IPS-NIHi7 (cell line): Measurements from ENCODE around the gene ANO4.
A peak's percentile ranks its signal among the peaks of the same experiment; 100 is the strongest.
"Not testable (repeated sequence)": the region's sequence is repeated elsewhere in the genome, so short reads cannot be mapped to it uniquely, and the experiment has no call there.

Experiments used
- DNase-seq: peaks from one replicate; pipeline ENCODE4 v3.0.0; 2012; ENCODE audit warnings: mixed read lengths; ENCODE audit errors: extremely low spot score

Gene ANO4

DNA sequence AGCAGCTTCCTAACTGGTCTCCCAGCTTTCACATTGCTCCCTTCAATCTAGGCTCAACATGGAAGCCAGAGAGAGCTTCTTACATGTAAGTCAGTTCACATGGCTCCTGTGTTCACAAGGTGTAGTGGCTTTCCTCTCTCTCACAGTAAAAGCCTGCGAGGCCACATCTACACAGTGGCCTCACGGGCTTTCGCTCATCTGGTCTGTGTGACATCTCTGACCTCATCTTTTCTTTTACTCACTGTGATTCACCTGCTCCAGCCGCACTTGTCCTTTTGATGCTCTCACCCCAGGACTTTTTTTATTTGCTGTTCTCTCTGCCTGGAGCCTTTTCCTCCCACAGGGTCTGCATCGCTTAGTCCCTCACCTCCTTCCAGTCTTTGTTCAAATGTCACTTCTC is 293.3 kb downstream of the ANO4 start:
- no peak for DNase-seq

DNA sequence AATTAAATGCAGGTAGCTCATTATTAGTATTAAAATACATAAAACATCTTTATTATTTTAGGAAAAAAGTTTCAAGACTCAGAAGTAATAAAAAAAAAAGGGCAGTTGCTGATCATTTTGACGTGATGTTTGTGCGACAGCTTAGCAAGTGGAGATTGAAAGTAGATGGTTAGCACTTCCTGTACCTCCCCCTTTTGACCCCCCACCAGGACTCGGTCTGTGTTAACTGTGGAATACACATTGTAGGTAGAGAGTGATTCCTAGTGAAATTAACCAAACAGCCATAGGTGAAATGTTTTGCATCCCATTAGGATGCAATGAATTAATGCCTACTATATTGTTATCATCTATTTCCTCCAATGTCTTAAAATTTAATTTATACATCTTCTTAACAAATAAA is 294.7 kb downstream of the ANO4 start:
- no peak for DNase-seq

DNA sequence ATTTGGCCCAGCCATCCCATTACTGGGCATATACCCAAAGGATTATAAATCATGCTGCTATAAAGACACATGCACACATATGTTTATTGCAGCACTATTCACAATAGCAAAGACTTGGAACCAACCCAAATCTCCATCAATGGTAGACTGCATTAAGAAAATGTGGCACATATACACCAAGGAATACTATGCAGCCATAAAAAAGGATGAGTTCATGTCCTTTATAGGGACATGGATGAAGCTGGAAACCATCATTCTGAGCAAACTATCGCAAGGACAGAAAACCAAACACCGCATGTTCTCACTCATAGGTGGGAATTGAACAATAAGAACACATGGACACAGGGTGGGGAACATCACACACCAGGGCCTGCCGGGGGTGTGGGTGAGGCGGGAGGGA is 295.6 kb downstream of the ANO4 start:
- not testable (repeated sequence) for DNase-seq

DNA sequence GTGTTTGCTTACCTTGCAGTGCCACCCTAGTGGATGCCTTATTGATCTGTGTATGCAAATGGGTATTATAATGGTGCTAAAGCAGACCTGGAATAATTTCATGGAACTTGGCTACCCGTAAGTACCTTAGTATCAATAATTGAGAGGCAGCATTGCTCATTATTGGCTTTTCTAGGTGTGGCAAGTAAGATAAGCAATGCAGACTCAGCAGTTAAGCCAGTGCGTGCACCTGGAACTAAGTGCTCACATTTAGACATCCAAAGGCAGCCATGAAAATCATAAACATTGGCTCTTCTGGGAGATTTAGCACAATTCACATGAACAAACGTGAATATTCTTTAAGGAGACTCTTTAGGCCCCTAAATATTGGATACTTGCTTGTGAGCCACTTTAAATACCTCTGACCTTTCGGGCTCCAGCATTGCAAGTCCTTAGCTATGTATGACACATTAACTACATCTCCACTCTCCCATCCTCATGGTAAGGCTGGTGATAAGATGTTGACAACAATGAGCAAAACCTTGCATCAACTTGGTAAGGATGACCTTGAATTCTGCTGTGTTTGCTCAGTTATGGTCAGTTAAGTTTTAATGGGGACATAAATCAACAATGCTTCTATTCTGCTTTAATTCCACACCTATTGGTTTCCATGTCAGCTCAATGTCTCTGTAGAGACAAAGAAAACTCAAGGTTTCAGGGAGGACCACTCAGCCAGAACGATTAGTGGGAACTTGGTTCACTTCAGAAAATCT is 303.4 kb downstream of the ANO4 start:
- DNase-seq, result no peak

DNA sequence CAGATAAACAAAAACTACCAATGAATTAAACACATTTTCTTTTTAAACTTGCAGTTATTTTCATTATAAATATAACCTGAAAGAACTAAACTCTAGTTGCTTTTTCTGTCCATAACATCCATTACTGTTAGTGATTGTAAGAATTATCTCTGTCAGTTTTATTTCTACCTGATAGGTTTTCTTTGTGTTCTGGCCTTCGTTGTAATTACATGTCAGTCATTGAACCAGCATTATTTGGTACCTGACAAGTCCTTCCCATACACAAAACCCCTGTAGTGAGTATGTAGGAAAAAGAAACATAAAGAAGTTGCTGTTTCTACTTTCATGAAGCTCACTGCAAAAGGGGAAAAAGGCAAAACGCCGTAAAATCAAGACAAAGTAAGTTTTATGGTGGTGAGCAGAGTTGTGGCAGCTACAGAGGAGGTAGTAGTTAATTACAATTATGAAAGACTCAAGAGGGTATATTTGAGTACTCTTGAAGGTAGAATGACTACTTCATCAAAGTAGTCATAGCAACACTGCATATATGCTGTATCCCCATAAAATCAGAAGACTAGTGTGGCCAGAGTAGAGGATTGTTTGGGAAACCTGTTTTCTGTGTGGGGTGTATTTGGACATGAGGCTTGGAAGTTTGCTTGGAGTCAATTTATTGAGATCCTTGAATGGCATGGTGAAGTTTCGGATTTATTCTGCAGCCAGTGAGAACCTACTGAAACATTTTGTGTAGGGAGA is 312.6 kb downstream of the ANO4 start:
- DNase-seq, result no peak

DNA sequence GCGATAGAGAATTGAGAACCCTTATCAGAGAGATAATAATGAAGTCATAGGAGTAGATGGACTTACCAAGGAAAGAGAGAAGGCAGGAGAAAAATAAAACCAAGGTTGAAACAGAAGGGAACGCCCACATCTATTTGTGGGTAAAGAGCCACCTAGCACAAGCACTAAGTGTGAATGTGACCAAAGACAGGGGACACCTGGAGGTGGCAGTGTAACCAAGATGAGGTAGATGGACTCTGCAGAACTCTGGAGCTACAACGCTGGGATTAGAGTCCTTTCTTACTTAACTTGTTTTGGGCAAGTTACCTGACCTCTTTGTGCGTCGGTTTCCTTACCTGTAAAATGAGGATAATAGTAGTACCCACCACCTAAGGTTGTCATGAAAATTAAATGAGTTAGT is 313.6 kb downstream of the ANO4 start:
- peak; percentile 28 for DNase-seq

DNA sequence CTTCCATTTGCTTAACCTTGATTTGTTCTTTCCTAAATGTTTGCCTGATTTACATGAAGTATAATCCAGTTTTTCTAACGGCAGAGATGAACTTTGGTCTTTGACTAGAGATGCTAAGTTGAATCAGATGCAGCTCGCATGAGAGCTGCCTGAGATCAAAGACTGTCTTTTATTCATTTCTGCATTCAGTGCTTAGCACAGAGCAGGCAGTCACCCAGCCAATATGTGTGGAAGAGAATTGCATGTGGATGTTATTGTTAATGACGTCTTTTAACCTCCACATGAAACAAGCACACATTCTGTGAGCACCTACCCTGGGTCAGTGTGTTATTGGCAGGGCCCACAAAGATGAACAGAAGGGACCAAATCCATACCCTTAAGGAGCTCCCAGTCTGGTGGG is 316.3 kb downstream of the ANO4 start:
- DNase-seq, result no peak

DNA sequence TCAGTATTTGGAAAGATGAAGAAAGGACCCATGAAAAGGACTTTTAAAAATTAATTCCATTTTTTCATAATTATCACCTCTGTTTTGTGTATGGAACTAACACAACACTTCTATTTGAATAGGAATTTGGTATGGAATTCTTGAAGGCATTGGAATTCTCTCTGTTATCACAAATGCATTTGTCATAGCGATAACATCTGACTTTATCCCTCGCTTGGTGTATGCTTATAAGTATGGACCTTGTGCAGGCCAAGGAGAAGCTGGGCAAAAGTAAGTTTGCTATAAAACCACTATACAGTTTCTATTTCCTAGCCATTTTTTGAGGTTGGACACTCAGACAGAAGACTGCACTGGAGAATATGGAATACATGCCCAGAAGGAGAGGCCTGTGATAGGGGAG is 316.9 kb downstream of the ANO4 start:
- no peak for DNase-seq

DNA sequence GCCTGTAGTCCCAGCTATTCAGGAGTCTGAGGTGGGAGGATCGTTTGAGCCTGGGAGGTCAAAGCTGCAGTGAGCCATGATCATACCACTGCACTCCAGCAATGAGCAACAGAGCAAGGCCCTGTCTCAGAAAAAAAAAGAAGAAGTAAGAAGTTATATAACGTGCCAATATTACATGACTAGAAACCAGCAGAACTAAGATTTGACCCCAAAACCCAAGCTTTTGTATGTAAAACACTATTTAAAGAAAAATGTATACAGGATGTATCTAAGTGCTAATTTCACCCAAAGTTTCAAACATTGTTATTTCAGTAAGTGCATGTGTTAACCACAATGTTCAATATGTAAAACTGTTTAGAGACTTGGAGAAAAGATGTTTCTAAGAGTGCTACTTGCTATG is 320.8 kb downstream of the ANO4 start:
- DNase-seq, result no peak

DNA sequence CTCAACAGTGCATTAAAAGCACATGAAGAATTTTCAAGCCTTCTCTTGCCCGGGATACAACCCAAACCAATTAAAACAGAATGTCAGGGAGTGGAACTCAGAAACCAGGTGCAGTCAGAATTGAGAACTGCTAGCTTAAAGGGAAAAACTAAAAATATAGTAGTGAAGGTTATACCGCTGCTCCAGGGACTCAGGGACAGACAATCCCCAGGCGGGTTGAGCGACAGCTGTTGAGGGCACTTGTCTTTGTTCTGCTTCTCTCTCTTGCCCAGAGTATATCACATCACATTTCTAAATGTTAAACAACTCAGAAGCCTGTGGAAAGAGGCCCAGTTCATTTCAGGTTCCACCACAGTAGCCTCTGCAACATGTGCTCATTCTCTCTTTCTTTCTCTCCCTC is 322.3 kb downstream of the ANO4 start:
- no peak for DNase-seq

DNA sequence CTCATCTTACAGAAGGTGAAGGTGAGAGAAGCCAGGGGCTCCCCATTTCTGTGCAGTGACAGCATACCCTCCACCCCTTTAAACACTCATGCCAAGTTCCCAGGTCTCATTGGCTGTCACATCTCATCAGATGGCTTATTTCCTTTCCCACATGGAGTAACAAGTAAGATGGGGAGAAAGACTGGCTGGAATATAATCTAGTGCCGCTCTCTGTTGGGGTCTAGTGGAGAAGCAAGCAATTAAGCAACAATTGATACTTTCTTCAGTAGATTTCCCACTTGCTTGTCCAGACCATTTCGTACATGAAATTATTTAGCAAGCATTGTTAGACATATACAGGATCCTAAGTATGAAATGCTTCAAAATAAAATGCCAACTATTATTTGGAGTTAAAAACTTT is 323.3 kb downstream of the ANO4 start:
- DNase-seq, result no peak

DNA sequence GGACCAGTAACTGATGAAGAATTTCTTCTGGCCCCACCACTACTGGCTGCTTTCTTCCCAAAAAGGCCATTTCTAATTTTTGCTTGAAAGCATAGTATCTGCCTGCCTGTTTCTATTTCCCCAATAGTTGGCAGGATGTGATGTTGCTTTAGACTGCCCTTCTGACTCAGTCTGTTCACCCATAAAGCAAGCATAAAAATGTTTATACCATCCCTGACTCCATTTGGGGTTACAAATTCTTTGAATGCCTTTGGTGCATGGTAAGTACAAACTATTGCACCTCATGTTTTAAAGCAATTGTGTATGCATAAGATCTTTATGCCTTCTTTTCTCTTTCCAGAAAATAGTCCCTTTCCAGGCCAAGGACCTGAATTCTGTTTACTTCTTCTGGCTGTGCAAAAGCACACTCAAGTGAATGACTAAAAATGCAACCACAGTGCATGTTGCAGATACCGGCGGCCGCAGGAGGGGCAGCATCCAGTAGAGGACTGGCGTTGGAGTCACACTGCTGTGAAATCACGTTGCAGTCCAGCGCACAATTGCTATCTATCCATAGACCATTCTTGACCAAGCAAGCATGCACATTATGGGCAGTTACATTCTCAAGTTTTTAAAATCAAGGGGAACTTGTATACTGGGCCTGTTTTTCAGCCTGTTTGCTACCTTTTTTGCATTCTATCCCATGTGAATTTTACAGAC is 333.1 kb downstream of the ANO4 start:
- DNase-seq, result no peak

DNA sequence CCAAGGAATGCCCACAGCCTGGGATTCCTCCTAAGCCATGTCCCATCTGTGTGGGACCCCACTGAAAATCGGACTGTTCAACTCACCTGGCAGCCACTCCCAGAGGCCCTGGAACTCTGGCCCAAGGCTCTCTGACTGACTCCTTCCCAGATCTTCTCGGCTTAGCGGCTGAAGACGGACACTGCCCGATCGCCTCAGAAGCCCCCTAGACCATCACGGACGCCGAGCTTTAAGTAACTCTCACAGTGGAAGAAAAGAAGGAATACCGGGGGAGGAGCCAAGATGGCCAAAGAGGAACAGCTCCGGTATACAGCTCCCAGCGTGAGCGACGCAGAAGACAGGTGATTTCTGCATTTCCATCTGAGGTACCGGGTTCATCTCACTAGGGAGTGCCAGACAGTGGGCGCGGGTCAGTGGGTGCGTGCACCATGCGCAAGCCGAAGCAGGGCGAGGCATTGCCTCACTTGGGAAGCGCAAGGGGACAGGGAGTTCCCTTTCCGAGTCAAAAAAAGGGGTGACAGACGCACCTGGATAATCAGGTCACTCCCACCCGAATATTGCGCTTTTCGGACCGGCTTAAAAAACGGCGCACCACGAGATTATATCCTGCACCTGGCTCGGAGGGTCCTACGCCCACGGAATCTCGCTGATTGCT is 351.3 kb downstream of the ANO4 start:
- DNase-seq, result not testable (repeated sequence)

DNA sequence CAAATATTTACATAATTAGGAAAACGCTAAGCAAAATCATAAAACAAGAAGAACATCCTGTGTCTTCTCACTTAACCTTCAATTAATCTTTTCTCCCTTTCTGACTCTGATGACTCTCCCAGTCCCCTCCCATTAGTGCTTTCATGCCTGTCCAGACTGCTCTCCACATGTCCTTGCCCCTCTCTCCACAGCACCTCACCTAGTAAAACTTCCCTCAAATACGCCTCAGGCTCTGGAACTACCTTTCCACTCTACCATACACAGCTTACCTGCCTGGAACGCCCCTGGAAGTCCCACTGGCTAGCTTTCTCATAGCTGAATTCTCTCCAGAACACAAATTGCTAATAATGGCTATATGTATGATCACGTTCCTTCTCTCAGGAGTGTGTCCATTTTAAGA is 370.7 kb downstream of the ANO4 start:
- no peak for DNase-seq

DNA sequence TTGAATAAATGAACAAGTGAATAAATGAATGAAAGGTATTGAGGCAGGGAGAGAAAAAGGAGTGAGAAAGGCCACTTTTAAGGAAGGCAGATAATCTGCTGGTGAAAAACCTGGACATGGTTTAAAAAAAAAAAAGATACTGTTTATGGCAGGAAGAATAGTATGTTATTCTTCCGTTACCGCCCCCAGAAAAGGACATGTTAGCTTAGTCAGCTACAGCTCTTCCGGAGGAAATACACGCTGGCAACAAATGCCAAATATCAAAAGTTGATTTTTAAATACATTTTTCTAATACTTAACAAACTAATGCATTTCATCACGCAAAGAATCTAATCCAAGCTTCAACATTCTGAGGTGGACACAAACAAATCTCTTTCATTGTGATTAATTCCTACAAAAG is 372.3 kb downstream of the ANO4 start:
- no peak for DNase-seq

DNA sequence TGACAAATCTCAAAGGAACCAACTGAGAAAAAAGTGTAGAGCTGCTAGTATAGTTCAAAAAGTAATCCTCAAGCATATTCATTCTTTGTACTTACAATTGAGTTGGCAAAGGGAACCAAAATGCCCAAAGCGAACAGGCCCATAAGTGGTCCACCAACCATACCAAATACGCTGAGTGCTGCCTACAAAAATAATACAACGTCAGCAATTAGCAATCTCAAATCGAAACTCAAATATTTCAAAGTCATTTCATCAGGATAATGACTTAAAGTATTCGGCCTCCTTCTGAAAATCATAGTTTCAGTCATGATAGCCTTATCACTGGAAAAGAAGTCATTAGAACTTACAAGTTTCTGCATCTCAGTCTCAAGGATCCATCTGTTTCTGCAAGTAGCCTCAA is 373.4 kb downstream of the ANO4 start:
- no peak for DNase-seq

DNA sequence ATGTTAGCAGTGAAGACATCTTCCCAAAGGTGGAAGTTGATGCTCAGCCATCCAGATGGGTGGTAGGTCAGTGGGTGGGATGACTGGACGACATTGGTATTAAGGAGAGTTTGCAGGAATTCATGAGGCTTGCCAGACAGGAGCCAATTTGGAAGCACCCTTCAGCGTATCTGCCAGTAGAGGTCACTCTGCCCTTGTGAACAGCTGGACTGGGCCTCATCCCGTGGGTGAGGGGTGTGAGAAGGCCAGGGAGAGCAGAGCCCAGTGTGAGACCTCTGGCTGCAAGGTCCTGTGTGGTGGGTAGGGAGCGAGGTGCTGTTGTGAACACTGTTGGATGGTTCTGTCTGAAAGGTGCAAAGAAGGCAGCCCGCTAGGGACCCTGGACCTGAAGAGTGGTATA is 377.7 kb downstream of the ANO4 start:
- DNase-seq, result peak; percentile 87

DNA sequence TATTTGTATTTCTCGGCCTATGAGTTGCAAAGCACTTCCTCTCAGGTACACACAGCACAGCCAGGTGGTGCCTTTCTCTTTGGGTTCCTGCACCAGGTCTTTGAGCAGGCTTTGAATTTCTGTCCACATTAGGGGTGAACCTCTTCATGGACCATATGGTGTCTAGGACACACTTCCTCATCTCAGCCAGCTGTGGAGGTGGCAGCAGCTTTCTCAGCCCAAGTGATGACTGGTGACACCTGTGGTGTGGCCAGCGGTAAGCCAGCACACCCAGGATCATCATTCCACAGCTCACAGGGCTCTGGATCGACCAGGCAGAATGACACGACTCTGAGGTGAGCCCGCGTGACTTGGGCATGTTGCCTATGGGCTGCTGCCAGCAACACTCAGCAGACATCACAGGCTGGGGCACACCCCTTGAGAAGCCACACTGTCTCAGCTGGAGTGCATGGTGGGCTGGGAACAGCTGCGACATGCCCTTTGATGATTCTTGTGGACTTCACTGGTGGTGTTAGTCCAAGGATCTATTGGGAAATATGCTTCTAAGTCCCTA is 378.7 kb downstream of the ANO4 start:
- no peak for DNase-seq

DNA sequence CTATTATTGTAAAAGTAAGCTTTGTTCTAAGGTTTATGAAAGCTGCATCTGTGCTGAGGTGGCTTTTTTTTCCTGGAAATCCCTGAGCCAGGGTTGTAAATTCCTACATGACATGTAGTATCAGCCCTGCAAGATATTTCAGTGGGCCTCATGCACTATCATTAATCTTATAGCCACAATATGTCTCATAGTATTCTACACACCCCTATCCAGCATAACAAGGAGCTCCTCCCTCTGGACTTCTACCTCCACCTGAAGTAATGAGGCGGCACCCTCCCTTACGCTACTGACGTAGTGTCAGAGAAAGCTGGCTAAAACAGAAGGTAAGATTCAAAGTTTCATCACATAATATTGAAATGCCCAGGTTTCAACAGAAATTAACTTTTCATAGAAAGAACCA is 380.0 kb downstream of the ANO4 start:
- no peak for DNase-seq
